GM18499 (cell line): ENCODE measurements around the gene TUBB4B.
A peak's percentile ranks its signal among the peaks of the same experiment; 100 is the strongest.

Experiments used
- ATAC-seq: cut with Tn5 transposase; IDR thresholded peaks from one replicate; pipeline ENCODE4 v1.9.1; 2021; ENCODE audit warnings: moderate number of reproducible peaks; ENCODE audit not compliant: insufficient read depth, unreplicated experiment

TUBB4B gene

DNA sequence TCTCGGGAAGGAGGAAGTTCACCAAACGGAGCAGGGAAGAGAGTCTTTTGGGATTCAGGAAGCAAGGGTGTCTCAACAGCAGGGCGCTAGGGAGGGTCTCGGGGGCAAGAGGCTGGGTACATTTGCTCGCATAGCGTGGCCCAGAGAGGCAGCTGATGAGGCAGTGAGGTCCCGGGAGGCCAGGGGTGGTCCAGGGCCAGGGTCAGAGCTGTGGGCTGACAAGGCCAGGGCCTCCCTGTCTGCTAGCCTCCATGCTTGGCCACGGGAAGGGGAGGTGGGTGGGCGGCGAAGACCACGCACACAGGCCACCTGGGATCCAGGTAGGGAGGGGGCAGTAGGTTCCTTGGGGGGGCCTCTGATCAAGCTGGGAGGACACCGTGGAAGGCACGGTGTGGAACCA, 29.6 kb upstream of the TUBB4B start:
- no peak for ATAC-seq

DNA sequence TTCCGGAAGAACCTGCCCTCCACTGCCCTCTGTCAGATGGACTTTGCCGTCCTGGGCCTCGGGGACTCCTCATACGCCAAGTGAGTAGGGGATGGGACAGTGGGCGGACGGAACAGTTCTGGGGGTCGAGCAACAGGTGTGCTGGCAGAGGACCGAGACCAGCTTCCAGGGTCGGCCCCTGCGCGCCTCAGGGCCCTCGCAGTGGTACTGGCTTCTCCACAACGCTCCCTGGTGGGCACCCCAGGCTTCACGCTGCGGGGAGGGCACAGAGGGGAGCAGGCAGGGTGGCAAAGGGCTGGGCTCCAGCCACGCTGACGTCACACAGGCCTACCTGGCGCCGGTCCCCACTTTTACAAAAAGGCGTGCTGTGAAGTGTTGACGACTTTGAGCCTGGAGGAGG, 28.6 kb upstream of the TUBB4B start:
- ATAC-seq: no peak

DNA sequence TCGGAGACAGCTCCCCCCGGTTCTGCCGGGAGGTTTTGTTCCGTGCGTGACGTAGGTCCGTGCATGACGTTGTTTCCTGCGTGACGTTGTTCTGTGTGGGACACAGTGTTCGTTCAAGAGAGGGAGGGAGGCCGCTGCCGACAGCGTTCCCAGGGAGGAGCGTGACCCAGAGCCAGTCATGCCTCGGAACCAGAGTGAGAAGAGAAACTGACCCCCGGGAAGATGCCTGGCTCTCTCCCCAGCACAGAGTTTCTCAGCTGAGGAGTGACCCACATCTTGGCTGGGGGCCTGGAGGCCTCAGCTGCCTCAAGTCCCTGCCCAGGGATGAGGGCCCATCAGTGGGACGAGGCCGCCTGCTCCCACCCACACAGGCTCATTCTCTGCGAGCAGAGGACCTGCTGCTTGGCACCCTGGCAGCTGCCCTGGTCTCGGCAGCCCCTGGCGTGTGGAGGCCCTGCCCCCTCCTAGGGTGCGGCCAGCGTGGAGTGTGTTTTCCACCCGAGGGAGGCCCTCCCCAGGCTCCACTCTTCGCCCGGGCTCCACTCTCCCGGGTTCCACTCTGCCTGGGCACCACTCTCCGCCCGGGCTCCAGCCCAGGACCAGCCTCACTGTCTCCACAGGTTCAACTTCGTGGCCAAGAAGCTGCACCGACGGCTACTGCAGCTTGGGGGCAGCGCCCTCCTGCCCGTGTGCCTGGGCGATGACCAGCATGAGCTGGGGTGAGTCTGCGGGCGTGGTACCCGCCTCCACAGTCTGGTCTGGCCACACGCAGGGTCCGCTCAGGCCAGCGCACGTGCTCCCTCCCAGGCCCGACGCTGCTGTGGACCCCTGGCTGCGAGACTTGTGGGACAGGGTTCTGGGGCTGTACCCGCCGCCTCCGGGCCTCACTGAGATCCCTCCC, 27.7 kb upstream of the TUBB4B start:
- no peak for ATAC-seq

DNA sequence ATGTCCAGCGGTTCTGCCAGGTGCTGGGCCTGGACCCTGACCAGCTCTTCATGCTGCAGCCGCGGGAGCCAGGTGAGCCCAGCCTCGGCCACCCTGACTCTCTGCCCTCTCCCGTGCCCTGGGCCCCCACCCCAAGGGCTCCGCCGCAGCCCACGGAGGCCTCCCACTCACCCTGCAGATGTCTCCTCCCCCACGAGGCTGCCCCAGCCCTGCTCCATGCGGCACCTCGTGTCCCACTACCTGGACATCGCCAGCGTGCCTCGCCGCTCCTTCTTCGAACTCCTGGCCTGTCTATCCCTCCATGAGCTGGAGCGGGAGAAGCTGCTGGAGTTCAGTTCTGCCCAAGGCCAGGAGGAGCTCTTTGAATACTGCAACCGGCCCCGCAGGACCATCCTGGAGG, 26.5 kb upstream of the TUBB4B start:
- no peak for ATAC-seq

DNA sequence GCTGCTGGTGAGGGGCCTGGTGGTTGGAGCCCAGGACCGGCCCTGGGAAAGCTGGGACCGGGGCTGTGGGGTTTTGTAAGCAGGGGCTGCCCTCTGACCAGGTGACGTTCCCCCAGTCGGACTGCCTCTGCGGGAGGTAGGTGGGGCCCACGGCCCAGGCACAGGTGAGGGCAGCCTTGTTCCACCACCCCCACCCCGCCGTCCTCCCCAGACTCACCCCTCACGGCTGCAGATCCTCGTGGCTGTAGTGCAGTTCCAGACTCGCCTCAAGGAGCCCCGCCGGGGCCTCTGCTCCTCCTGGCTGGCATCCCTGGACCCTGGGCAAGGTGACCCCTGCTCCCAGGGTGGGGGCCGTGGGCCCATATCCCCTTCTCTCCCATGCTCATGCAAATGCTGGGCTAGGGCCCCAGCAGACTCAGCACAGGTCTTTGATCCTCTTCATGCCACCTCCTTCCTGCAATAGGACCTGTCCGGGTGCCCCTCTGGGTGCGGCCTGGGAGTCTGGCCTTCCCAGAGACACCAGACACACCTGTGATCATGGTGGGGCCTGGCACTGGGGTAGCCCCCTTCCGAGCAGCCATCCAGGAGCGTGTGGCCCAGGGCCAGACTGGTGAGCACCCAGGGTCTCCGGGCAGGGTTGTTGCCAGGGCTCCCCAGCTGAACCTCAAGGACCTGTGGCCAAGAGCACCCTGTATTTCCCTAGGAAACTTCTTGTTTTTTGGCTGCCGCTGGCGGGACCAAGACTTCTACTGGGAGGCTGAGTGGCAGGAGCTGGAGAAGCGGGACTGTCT, 25.7 kb upstream of the TUBB4B start:
- no peak for ATAC-seq

DNA sequence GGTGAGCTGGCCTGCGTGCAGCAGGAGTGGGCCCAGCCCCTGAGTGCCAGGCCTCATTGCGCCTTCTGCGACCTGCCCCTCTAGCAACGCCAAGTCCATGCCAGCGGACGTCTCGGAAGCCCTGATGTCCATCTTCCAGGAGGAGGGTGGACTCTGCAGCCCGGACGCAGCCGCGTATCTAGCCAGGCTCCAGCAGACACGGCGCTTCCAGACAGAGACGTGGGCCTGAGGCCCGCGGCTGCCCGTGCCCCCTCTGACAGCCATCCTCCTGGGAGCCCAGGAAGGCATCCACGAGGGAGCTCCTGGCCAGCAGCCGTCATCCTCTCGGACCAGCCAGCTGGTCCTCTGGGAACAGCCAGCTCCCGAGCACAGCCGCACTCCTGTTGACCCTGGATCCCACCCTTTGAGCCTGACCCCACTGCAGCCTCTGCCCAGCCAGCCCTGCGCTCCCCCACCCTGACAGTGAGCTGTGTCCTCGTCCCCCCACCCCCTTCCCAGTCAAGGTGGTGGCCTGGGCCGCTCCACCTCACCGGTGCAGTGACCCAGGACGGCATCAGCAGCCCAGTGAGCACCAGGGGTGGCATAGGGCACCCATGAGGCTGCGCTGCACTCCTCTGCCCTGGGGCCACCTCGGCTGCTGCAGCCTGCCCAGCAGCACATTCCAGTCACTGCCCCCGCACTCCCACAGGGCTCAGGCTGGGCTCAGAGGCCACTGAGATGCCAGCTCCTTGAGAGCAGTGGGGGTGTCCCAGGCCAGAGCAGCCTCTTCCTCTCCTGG, 24.7 kb upstream of the TUBB4B start:
- no peak for ATAC-seq

DNA sequence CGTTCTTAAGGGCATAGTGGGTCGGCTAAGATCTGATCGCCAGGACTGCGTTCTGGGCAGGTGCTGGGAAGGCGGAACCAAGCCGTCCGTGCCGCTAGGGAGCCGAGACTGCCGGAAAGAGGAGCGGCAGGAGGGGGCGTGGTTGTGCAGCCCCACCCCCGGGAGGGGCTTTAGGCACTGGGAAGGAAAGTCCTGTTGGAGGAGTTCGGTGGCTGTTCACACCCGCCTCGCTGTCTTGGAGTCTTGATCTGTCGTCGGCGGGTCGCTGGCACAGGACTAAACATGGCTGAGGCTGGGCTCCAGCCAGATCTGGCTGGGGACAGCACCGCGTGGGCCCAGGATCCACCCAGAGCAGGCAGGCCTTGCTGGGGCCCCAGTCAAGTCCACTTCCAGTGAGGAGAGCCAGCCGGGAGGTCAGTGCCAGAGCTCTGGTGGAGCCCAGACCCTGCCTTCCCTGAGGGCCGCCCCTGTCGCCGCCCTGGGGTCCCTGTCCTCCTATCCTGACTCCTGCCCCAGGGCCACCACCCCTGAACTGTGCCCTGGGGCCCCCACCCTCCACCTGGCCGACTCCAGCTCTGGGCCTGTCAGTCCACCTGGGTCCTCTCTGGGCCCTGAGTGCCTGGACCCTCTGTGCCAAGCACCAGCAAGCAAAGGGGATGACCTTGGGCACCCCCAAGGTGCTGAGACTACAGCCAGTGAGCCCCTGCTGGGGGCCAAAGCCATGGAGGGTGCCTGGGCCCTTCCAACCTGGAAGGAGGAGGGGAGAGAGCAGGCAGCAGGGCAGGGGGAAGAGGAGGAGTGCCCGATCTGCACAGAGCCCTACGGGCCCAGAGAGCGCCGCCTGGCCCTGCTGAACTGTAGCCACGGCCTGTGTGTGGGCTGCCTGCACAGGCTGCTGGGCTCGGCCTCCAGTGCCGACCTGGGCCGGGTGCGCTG, 23.5 kb upstream of the TUBB4B start:
- no peak for ATAC-seq

DNA sequence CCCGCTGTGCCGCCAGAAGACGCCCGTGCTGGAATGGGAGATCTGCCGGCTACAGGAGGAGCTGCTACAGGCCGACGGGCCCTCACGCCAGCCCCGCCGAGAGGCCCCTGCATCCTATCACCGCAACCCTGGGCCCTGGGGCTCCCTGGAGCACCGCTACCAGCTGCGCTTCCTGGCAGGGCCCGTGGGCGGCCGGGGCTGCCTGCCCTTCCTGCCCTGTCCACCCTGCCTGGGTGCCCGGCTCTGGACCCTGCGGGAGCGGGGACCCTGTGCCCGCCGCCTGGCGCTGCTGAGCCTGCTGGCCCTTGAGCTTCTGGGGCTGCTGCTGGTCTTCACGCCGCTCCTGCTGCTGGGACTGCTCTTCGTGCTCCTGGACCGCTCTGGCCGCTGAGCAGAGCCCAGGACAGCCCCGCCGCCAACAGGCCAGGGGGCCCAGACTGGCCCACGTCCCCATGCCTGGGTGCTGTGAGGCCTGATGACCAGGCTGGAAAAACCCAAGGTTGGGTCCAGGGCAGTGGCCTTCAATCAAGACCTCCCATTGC, 22.8 kb upstream of the TUBB4B start:
- no peak for ATAC-seq

DNA sequence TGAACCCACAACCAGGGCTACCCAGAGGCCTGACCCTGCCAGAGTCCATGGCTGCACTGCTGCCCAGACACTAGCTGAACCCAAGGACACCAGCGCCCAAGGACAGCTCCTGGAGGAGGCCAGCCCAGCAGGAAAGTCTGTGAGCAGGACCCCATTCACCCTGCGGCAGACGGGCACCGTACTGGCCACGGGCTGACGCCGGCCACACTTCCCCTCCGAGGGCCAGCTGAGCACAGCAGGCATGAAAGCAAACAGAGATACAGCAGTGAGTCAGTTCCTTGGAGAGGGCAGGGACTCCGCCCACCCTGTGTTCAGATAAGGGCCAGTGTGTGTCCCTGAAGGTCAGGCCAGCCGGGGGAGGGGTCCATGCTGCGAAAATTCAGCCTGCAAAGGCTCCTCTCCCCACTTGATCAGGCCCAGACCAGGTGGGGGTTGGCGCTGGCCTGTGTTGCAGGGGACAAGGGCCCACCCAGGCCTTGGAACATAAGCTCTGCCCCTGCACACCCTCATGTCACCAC, 22.3 kb upstream of the TUBB4B start:
- no peak for ATAC-seq

DNA sequence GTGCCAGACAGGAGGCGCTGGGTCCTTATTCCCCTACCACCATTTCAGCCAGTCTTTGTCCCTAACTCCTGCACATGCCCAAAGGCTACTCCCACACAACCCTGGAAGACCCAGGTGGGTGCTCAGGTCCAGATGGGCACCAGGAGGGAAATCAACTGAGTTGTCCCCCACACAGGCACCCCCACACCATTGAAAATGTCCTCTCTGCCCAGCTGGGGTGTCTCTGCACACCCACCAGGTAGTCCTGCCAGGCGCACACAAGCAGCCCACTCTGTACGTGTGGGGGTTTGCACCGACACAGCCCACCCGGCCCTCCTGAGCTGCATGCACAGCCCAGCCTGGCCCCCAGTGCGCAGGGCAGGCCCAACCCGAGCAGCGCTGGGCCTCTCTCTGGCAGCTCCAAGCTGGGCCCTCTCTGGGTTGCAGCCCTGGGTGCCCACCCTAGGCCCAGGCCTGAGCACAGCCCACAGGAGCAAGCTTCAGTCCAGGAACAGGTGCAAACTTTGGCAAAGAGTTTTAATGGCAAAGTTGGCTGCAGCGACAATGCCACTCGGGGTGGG, 21.2 kb upstream of the TUBB4B start:
- no peak for ATAC-seq

DNA sequence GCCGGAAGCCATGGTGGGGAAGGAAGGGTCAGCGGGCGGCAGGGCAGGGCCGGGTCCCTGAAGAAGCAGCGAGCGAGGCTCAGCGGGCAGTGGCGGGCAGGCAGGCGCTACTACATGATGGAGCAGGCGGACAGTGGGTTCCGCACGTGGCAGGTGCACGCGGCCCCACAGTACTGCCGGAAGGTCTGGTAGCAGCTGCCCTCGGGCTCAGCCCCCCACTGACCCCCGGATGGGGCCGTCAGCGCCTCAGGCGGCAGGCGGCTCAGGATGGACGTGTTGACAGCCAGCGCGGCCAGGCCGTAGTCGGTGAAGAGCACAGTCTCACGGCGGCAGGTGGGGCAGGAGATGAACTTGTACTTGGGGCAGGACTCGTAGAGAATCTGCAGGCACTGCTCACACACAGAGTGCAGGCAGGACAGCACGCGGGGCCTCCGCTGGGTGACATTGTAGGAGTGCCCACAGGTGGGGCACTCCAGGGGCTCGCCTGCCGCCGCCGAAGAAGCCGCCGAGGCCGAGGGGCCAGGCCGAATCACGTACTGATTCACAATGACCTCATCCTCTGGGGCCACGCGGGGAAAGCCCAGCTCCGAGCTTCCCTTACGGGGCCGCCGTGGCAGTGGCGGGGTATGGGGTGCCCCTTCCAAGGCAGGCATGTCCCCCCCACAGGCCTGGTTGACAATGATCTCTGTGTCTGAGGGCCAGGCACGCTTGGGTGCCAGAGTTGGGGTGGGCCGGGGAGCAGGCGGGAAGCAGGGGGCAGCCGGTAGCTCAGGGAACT, 20.6 kb upstream of the TUBB4B start:
- no peak for ATAC-seq

DNA sequence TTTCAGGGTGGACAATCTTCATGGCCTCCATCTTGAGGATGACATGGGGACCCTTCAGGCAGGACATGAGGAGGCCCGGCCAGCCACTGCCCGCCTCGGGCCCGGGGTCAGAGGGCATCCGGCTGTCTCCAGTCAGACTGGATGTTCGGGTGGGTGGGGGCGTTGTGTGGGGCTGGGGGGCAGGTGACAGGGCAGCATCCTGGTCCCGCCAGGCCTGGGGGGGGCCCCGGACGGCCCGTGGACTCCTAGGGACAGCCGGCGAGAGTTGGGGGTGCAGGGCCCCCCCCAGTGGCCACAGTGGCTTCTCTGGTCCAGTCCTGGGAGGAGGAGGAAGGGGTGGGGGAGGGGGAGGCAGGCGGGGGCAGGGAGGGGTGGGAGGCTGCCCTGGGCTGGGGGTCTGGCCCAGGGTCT, 20.0 kb upstream of the TUBB4B start:
- no peak for ATAC-seq

DNA sequence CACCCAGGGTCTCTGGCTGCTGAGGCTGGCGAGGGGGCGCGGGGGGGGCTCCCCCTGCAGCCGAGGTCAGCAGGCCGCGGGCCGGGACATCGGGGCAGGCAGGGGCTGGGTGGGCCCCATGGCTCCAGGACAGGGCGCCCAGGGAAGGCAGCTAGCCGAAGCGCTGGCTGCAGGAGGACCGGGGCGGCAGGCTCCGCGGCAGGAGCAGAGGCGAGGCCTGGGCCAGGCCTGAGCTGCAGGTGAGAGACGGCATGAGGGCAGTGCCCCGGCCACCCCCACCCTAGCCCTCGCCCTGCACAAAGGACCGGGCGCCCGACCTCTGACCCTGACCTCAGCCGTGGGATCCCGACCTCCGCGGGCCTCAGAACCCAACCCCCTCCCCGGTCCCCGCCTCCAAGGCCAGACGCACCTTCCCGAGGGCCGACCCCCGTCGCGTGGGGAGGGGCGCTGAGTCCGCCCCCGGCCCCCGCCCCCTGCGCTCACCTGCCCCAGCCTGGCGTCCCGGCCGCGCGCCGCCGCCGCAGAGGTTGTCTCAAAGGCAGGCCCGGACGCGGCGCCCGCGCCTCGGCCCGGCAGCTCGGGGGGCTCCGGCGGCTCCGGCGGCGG, 19.5 kb upstream of the TUBB4B start:
- ATAC-seq: no peak

DNA sequence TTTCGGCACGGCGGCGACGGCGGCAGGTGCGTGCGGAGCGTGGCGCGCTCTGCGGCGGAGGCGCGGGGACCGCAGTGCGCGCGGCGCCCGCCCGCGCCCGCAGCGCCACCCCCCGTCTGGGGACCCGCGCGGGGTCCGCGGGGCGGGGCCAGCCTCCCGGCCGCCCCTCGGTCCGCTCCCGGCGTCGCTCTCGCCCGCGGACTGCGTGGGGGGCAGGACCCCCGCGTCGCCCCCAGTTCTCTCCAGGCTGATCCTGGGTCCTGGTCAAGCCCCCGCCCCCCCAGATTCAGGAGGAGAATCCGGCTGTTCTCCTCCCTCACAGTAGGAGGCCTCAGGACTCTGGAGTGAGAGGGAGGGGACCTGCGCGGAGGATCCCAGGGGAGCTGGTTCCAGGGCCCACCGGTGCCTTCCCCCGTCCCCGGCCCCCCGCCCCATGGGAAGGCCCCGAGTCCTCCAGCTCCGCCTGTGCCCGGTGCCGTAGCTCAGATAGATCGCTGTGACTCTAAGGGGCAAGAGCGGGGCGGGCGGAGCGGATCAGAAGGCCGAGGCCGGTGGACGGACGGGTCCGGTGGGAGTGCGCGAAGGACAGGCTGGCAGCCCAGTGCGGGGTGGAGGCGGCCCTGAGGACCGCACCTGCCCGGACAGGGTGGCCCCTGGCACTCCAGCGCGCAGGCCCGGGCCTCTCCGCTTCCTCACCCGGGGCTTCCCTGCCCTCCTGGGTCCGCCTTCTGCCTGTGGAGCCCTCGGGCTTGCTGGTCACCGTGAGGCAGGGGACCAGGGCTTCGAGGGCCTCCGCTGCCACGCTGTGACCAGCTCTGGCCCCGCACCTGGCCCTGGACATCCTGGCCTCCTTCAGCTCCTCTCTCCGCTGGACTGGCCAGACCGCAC, 18.7 kb upstream of the TUBB4B start, which contains the start of gene RNF208:
Gene RNF208, minus strand, starts transcription at position 51 of the 888 bp plus-strand sequence. CDS start 1,028 bp downstream, outside the sequence.
- ATAC-seq: no peak

DNA sequence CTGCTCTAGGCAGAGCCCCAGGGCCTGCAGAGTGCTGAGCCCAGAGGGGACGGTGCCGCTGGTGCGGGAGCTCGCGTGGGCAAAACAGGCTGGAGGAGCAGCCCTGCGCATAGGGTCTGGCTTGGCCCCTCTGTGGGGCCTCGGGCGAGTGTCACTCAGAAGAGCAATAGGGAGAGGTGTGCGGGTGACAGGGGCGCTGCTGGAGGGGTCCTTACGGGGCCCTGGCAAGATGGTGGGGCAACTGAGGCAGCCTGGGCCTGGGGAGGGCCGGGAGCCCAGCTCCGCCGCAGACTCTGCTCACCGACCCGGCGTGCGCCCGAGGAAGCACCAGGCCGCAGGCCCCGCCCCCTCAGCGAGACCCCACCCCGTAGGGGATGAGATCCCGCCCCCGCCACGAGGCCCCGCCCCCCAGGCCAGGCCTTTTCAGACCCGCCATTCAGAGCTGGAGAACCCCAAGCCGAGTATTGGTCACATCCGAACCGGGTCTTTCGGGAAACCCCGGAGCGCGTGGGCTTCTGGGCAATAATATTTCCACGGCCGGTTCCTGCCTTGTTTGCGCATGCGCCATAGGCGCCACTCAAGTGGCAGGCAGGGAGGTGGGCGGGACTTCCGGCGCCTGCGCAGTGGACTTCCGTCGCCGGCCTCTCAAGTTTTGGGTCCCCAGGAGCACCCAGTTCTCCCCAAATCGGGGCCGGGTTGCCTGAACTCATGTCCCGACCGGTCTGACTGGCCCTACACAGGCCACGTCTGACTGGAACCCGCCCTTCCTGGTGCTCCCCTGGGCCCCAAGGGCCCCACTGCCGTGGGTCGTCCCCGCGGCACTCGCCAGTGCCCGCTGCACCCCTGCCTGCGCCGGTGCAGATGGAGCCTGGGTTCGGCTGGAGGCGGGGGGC, 17.8 kb upstream of the TUBB4B start:
- ATAC-seq: peak; percentile 49
